Parathyroid adenoma (tissue), 2 donors: ENCODE data around the gene TNRC18.
"Not testable (repeated sequence)": the region's sequence is repeated elsewhere in the genome, so short reads cannot be mapped to it uniquely, and the experiment has no call there.

Experiments
- H2AFZ ChIP-seq: fragments of 300-600 bp; sonication (generic); one replicate; pipeline ENCODE4 v1.7.0; 2017; ENCODE audit warnings: antibody characterized with exemption, mild to moderate bottlenecking
- H3K27ac ChIP-seq: fragments of 300-600 bp; sonication (generic); one replicate; pipeline ENCODE4 v1.7.0; 2017
- H3K27me3 ChIP-seq: fragments of 300-600 bp; sonication (generic); one replicate; pipeline ENCODE4 v1.7.0; 2017; ENCODE audit warnings: low read length; ENCODE audit not compliant: control insufficient read depth, insufficient read depth
- H3K36me3 ChIP-seq: fragments of 300-600 bp; sonication (generic); one replicate; pipeline ENCODE4 v1.7.0; 2017; ENCODE audit warnings: low read length; ENCODE audit not compliant: control insufficient read depth, insufficient read depth
- H3K4me1 ChIP-seq: fragments of 300-600 bp; sonication (generic); one replicate; pipeline ENCODE4 v1.7.0; 2017; ENCODE audit warnings: control low read depth
- H3K4me2 ChIP-seq: fragments of 300-600 bp; sonication (generic); one replicate; pipeline ENCODE4 v1.7.0; 2017; ENCODE audit warnings: low read length
- H3K4me3 ChIP-seq: fragments of 300-600 bp; sonication (generic); one replicate; pipeline ENCODE4 v1.7.0; 2017; ENCODE audit warnings: low read depth, low read length
- H3K79me2 ChIP-seq: fragments of 300-600 bp; sonication (generic); one replicate; pipeline ENCODE4 v1.7.0; 2017; ENCODE audit warnings: control low read depth
- H3K9ac ChIP-seq: fragments of 300-600 bp; sonication (generic); one replicate; pipeline ENCODE4 v1.7.0; 2017; ENCODE audit warnings: mild to moderate bottlenecking
- H3K9me3 ChIP-seq: fragments of 300-600 bp; sonication (generic); one replicate; pipeline ENCODE4 v1.7.0; 2017; ENCODE audit warnings: low read length; ENCODE audit not compliant: control insufficient read depth
- CTCF ChIP-seq: fragments of 300-600 bp; sonication (generic); IDR thresholded peaks from one replicate; pipeline ENCODE4 v1.7.0; 2017; ENCODE audit warnings: antibody characterized with exemption, mild to moderate bottlenecking
- donor health status: primary hyperparathyroidism.

TNRC18 gene

GRCh38 chr7:5265320-5266190, 158.1 kb downstream of the TNRC18 start:
- H3K4me3 ChIP-seq, result no peak overlapping the region
- no peak overlapping the region for H3K9ac ChIP-seq
- no peak overlapping the region for H2AFZ ChIP-seq
- H3K9me3 ChIP-seq, result no peaks in the 10 kb centered on the region
- no peaks in the 10 kb centered on the region for H3K4me1 ChIP-seq
- no peak overlapping the region for H3K27ac ChIP-seq
- H3K36me3 ChIP-seq, result no peaks in the 10 kb centered on the region
- no peak for TF ChIP-seq CTCF
- no peaks in the 10 kb centered on the region for H3K79me2 ChIP-seq
- no peaks in the 10 kb centered on the region for H3K27me3 ChIP-seq
- H3K4me2 ChIP-seq, result no peak overlapping the region

- not testable (repeated sequence) for H3K9me3 ChIP-seq, H3K27me3 ChIP-seq, H2AFZ ChIP-seq, H3K4me1 ChIP-seq, H3K4me2 ChIP-seq, H3K79me2 ChIP-seq, H3K27ac ChIP-seq, H3K36me3 ChIP-seq, H3K9ac ChIP-seq, H3K4me3 ChIP-seq
These were observed 160.6 kb downstream of the TNRC18 start for GRCh38 chr7:5263066-5263465.

- H2AFZ ChIP-seq, H3K4me3 ChIP-seq, H3K27ac ChIP-seq, H3K9me3 ChIP-seq, H3K79me2 ChIP-seq, H3K4me1 ChIP-seq, H3K36me3 ChIP-seq, H3K9ac ChIP-seq, H3K4me2 ChIP-seq, H3K27me3 ChIP-seq: not testable (repeated sequence)
These were observed 163.0 kb downstream of the TNRC18 start for GRCh38 chr7:5260530-5261068.
